Nephron (organoid): ENCODE results near the gene DLGAP5.

ENCODE experiments used
- H3K27ac Mint-ChIP-seq, 3 experiments: 2 replicates each; pipeline ENCODE4 v1.8.0; 2020; ENCODE audit warnings: mixed read lengths in 3 of 3, mild to moderate bottlenecking in 2 of 3, moderate library complexity in 1 of 3
- H3K27me3 Mint-ChIP-seq: 2 replicates; pipeline ENCODE4 v1.8.0; 2021; ENCODE audit warnings: low read depth, mild to moderate bottlenecking, moderate library complexity, mixed read lengths
- H3K36me3 Mint-ChIP-seq: 2 replicates; pipeline ENCODE4 v1.8.0; 2020; ENCODE audit warnings: low read depth, mixed read lengths
- H3K4me1 Mint-ChIP-seq: 2 replicates; pipeline ENCODE4 v1.8.0; 2020; ENCODE audit warnings: mixed read lengths
- H3K4me3 Mint-ChIP-seq, 3 experiments: 2 replicates each; pipeline ENCODE4 v1.8.0; 2020; ENCODE audit warnings: mild to moderate bottlenecking in 3 of 3, mixed read lengths in 3 of 3, moderate library complexity in 2 of 3
- H3K9me3 Mint-ChIP-seq: 2 replicates; pipeline ENCODE4 v1.8.0; 2020; ENCODE audit warnings: mixed read lengths
- CTCF ChIP-seq, 3 experiments: fragments of 200-600 bp; sonication (generic); IDR thresholded peaks; one replicate each; pipeline ENCODE4 v1.5.0; 2021; ENCODE audit warnings: antibody characterized with exemption in 3 of 3; ENCODE audit not compliant: unreplicated experiment in 3 of 3

DLGAP5 gene

GRCh38 chr14:55133416-55133815 lies 58.0 kb downstream of the DLGAP5 start:
- H3K27ac Mint-ChIP-seq: no peak overlapping the region
- H3K4me1 Mint-ChIP-seq: peaks cover 18% of the 10 kb centered on the region
- peak in 2 of 3 experiments; percentile 17 to 37 for TF ChIP-seq CTCF (IDR thresholded peaks at IDR 0.05; ENCODE audit: unreplicated experiment in 3 of 3)
- H3K4me3 Mint-ChIP-seq: no peak overlapping the region
- no peaks in the 10 kb centered on the region for H3K9me3 Mint-ChIP-seq
- H3K27me3 Mint-ChIP-seq: peaks cover 37% of the 10 kb centered on the region
- no peaks in the 10 kb centered on the region for H3K36me3 Mint-ChIP-seq

DNA sequence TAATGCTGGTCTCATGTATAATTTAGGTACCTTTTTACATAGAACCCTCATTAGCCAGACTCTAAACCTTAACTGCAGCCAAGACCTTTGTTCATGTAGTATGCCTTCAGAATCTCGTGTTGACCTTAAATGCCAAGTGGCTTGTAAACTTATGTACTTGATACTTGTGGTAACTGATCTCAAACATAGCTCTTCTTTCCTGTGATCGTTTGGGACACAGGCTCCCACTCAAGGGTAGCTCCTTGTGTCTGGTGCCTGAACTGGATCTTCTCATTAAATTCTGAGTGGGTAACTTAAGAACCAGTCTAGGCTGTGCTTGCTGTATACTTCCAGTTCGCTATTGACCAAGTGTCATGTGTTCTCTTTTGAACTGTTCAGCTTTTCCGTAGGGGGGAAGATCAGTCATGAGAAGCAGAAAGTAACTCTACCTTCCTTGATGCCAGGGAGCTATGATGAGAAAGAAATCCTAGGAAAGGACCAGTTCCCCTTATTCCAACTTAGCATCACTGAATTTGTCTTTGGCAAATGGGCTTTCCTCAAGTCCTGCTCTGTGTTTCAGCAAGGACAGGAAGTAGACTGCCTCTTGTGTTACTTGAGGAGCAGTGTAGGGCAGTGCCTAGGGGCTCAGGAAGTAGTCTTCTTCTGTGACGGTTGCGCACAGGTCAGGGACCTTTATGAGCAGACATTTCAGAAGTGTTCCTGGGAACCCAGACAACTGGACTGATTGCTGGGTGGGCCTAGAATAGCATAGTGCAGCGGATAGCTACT lies 59.8 kb downstream of the DLGAP5 start:
- no peaks in the 10 kb centered on the region for H3K36me3 Mint-ChIP-seq
- no peaks in the 10 kb centered on the region for H3K9me3 Mint-ChIP-seq
- peaks cover 14% of the 10 kb centered on the region for H3K4me1 Mint-ChIP-seq
- H3K27ac Mint-ChIP-seq: no peak overlapping the region
- peak overlapping the region; percentile 16 to 78 (median 39) for H3K4me3 Mint-ChIP-seq
- H3K27me3 Mint-ChIP-seq: peaks cover 56% of the 10 kb centered on the region
- TF ChIP-seq CTCF (IDR thresholded peaks at IDR 0.05; ENCODE audit: unreplicated experiment in 3 of 3): no peak

GRCh38 chr14:55130196-55130550 lies 61.2 kb downstream of the DLGAP5 start:
- Mint-ChIP-seq H3K36me3 (no peaks in the 10 kb centered on the region), H3K4me3 (peak overlapping the region; percentile 73 to 78 (median 74)), H3K27ac (no peak overlapping the region), H3K27me3 (peaks cover 67% of the 10 kb centered on the region), H3K4me1 (peaks cover 16% of the 10 kb centered on the region), H3K9me3 (no peaks in the 10 kb centered on the region)
- TF ChIP-seq CTCF (IDR thresholded peaks at IDR 0.05; ENCODE audit: unreplicated experiment in 3 of 3): no peak

- no peak for TF ChIP-seq CTCF (IDR thresholded peaks at IDR 0.05; ENCODE audit: unreplicated experiment in 3 of 3)
- no peaks in the 10 kb centered on the region for H3K9me3 Mint-ChIP-seq
- peaks cover 20% of the 10 kb centered on the region for H3K4me1 Mint-ChIP-seq
- peak overlapping the region; percentile 73 to 78 (median 74) for H3K4me3 Mint-ChIP-seq
- no peaks in the 10 kb centered on the region for H3K36me3 Mint-ChIP-seq
- H3K27me3 Mint-ChIP-seq: peaks cover 68% of the 10 kb centered on the region
- H3K27ac Mint-ChIP-seq: no peak overlapping the region
These were observed 61.8 kb downstream of the DLGAP5 start for GRCh38 chr14:55129428-55130195.

GRCh38 chr14:55129086-55129427 lies 62.3 kb downstream of the DLGAP5 start, which contains the start of gene LGALS3:
Gene LGALS3 (plus strand): TSS chr14:55129252. CDS start chr14:55137374, 8,122 bp downstream.
- Mint-ChIP-seq H3K4me3 (peak within 1 kb of the TSS; percentile 83 to 87 (median 83)), H3K4me1 (peaks cover 22% of the 10 kb centered on the region), H3K36me3 (no peaks in the 10 kb centered on the region), H3K27ac (no peak within 1 kb of the TSS), H3K27me3 (peaks cover 71% of the 10 kb centered on the region), H3K9me3 (no peaks in the 10 kb centered on the region)
- TF ChIP-seq CTCF (IDR thresholded peaks at IDR 0.05; ENCODE audit: unreplicated experiment in 3 of 3): no peak
